ENCODE measurements around the gene FOXD1. TPM values are rescaled to one million over a fixed set of nuclear protein-coding genes. Genes with fewer than 3 reads are reported as not detected.

FOXD1 gene
- polyA plus RNA-seq, 1 of the 3 experiments (the other 2 are of a cell fraction), result 73.9 TPM

DNA sequence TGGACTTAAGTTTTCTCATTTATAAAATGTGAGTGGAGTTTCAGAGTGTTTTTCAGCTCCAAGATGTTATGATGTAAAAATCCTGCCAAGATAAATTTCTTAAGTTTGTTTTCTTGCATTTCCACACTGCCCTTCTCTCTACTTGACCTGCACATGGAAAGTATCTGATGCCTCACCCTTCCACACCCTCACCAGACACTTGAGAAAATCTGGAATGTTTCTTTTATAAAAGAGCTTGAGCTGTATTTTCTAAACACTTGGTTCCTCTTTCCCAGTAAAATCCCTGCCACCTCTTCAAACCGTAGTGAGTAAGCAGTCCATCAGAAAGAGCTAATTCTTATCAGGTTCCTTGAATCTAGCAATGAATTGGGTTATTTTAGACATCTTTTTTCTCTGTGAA, 42.9 kb downstream of the FOXD1 start:
- H3K9me2 ChIP-seq, result no peaks in the 10 kb centered on the region
- peaks cover 11% of the 10 kb centered on the region for H3F3A ChIP-seq (replicated peaks; ENCODE audit: insufficient read depth)
- no peaks in the 10 kb centered on the region for H3K9me3 ChIP-seq
- no peak for DNase-seq
- H3K27ac ChIP-seq (ENCODE audit: low read depth in 2 of 2, low read length in 1 of 2), result no peak overlapping the region
- H3K79me2 ChIP-seq (ENCODE audit: insufficient read depth), result no peaks in the 10 kb centered on the region
- TF ChIP-seq SIN3A (IDR thresholded peaks at IDR 0.05; ENCODE audit: borderline replicate concordance, low read depth, low read length) (no peak), FOXJ3 (CRISPR knock-in tag; IDR thresholded peaks at IDR 0.05) (no peak), TEAD4 (IDR thresholded peaks at IDR 0.05; ENCODE audit: borderline replicate concordance, insufficient read depth) (no peak), EP300 (IDR thresholded peaks at IDR 0.05; ENCODE audit: borderline replicate concordance in 1 of 2, low read depth in 1 of 2, low read length in 1 of 2) (no peak), MEF2A (IDR thresholded peaks at IDR 0.05; ENCODE audit: borderline replicate concordance, low read depth) (no peak), MXI1 (IDR thresholded peaks at IDR 0.05; ENCODE audit: low read depth, low read length) (no peak), FOXM1 (IDR thresholded peaks at IDR 0.05; ENCODE audit: low read depth) (no peak), RFX5 (IDR thresholded peaks at IDR 0.05; ENCODE audit: low read length) (no peak)
- H3K36me3 ChIP-seq (replicated peaks in 1 of 2; ENCODE audit: control insufficient read depth in 1 of 2, insufficient read depth in 2 of 2, low read length in 1 of 2), result no peaks in the 10 kb centered on the region
- 9% methylated on average over 1 of the region's 1 CpG for WGBS (ENCODE audit: low lambda C conversion rate)
- POLR2A ChIA-PET, result no interaction called here
- no peak overlapping the region for H3K4me3 ChIP-seq (ENCODE audit: low read depth in 2 of 2, low read length in 1 of 2)
- no peak overlapping the region for H2AFZ ChIP-seq (ENCODE audit: low read depth)
- no peaks in the 10 kb centered on the region for H4K20me1 ChIP-seq (ENCODE audit: insufficient read depth)
- H3K4me2 ChIP-seq, result no peak overlapping the region
- H3K27me3 ChIP-seq (ENCODE audit: insufficient read depth), result no peaks in the 10 kb centered on the region
- H3K9ac ChIP-seq, result no peak overlapping the region
- peaks cover 0 to 13% of the 10 kb centered on the region in 2 experiments; a peak in 2 of 4 replicates for H3K4me1 ChIP-seq (ENCODE audit: control insufficient read depth in 1 of 2, insufficient read depth in 2 of 2, low read depth in 1 of 2, low read length in 1 of 2)
- CTCF ChIA-PET, result interaction anchor here (1.2 to 1.4 kb wide), 3 partner anchors 46 to 50 kb away, joined by 3 to 6 read pairs (median 6); no protein-coding TSS in a partner anchor

DNA sequence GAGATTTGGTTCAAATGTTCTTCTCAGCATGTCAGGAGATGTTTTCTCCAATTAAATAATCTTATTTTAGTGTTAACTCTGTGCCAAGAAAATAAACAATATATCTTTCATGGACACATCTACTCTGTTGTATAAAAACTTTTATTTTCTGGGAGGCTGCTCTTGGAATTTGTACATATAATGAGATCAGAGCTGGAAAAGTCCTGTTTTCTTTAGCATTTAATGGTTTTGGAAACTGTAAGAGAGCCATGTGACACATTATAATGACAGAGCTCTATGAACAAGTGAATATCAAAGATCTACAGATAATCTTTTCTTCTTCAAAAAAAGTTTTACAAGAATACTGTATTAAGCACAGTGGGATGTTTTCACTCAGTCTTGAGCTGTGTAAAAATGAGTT, 48.8 kb downstream of the FOXD1 start:
- peaks cover 0 to 4% of the 10 kb centered on the region in 2 experiments; a peak in 1 of 4 replicates for H3K4me1 ChIP-seq (ENCODE audit: control insufficient read depth in 1 of 2, insufficient read depth in 2 of 2, low read depth in 1 of 2, low read length in 1 of 2)
- TF ChIP-seq ELF1 (IDR thresholded peaks at IDR 0.05) (no peak), EP300 (IDR thresholded peaks at IDR 0.05; ENCODE audit: borderline replicate concordance in 1 of 2, low read depth in 1 of 2, low read length in 1 of 2) (peak in 1 of 2 experiments; percentile 25; a peak in 1 of 4 replicates), NRF1 (IDR thresholded peaks at IDR 0.05; ENCODE audit: low read depth, low read length) (no peak), CHD2 (IDR thresholded peaks at IDR 0.05; ENCODE audit: low read length, partially characterized antibody) (no peak), FOSL2 (IDR thresholded peaks at IDR 0.05; ENCODE audit: borderline replicate concordance, low read depth) (no peak), SIN3A (IDR thresholded peaks at IDR 0.05; ENCODE audit: borderline replicate concordance, low read depth, low read length) (no peak), GATA2 (CRISPR knock-in tag; IDR thresholded peaks at IDR 0.05) (no peak), POLR2AphosphoS5 (IDR thresholded peaks at IDR 0.05; ENCODE audit: low read depth, low read length) (no peak)
- TF ChIP-seq, protein P1, sequence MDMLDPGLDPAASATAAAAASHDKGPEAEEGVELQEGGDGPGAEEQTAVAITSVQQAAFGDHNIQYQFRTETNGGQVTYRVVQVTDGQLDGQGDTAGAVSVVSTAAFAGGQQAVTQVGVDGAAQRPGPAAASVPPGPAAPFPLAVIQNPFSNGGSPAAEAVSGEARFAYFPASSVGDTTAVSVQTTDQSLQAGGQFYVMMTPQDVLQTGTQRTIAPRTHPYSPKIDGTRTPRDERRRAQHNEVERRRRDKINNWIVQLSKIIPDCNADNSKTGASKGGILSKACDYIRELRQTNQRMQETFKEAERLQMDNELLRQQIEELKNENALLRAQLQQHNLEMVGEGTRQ (IDR thresholded peaks at IDR 0.05; ENCODE audit: borderline replicate concordance, low read depth, low read length), result no peak
- CTCF ChIA-PET, result interaction anchor here (0.9 to 2.1 kb wide), 5 partner anchors 51 to 198 kb away, joined by 3 to 7 read pairs (median 3); no protein-coding TSS in a partner anchor

More for the DNA sequence above, 48.8 kb downstream of the FOXD1 start:
- POLR2A ChIA-PET, result no interaction called here
- no peak overlapping the region for H3K4me2 ChIP-seq
- no peak for DNase-seq
- no peaks in the 10 kb centered on the region for H3K27me3 ChIP-seq (ENCODE audit: insufficient read depth)
- no peaks in the 10 kb centered on the region for H3K9me3 ChIP-seq
- H3K79me2 ChIP-seq (ENCODE audit: insufficient read depth), result no peaks in the 10 kb centered on the region
- no peaks in the 10 kb centered on the region for H3K9me2 ChIP-seq
- peaks cover 14% of the 10 kb centered on the region for H3F3A ChIP-seq (replicated peaks; ENCODE audit: insufficient read depth)
- H3K27ac ChIP-seq (ENCODE audit: low read depth in 2 of 2, low read length in 1 of 2), result peak overlapping the region; percentile 18 to 34; a peak in 2 of 4 replicates
- H3K36me3 ChIP-seq (replicated peaks in 1 of 2; ENCODE audit: control insufficient read depth in 1 of 2, insufficient read depth in 2 of 2, low read length in 1 of 2), result no peaks in the 10 kb centered on the region
- H3K4me3 ChIP-seq (ENCODE audit: low read depth in 2 of 2, low read length in 1 of 2), result no peak overlapping the region
- no peaks in the 10 kb centered on the region for H4K20me1 ChIP-seq (ENCODE audit: insufficient read depth)
- no peak overlapping the region for H3K9ac ChIP-seq
- H2AFZ ChIP-seq (ENCODE audit: low read depth), result no peak overlapping the region

Other genes with a start within 250 kb of the FOXD1 start
- 458 and 492 TPM in 2 replicates for gene BTF3, start 49.7 kb upstream of the FOXD1 start, polyA plus RNA-seq (2012; rRNA removed)
- gene ANKRA2, start 116.9 kb upstream of the FOXD1 start, polyA plus RNA-seq (2012; rRNA removed), result 14.5 and 20.5 TPM in 2 replicates
- 10.2 and 12.6 TPM in 2 replicates for gene UTP15, start 117.0 kb upstream of the FOXD1 start, polyA plus RNA-seq (2012; rRNA removed)
- gene ARHGEF28, start 177.4 kb upstream of the FOXD1 start, polyA plus RNA-seq (2012; rRNA removed), result 3.7 and 4.2 TPM in 2 replicates

Data from SK-N-SH (cell line).